Measurements from ENCODE around the gene MLLT3.

MLLT3 gene

DNA sequence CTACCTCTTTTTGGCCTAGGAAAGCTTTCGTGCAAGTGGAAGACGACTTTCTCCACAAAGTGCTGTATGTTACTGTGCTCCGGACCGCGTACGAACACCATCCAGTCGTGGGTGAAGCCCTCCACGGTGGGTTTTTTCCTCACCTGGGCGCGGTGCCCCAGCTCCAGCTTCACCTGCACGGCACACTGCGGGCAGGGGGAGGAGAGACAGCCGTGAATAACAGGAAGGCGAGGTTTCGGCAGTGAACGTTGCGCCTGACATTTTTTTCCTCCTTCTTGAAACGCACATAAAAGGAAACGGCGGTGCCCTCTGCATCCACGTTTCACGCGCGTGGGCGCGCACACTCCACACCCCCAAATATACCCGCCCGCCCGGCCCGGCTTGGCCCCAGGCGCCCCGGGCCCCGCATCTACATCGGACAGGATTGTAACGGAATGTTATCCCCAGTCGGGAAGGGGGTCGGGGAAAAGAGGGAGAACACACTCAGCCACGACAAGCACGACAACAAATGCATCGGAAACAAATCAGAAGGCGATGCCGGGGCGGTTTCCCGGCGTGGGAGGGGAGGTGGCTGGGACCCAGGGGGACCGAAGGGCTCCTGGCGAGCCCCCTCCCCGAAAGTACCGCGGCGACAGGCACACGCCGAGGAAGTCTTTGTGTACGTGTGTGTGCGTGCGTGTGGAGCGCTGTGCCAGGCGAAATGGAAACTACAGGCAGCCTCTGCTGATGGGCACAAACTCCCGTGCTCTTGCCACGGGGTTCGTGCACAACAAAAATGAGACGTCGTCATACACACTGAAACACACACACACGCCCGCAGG is 1.4 kb downstream of the MLLT3 start:
- no peaks in the 10 kb centered on the region for H3K9me3 ChIP-seq (ENCODE audit: insufficient read depth, low read length, severe bottlenecking)
- H3K4me1 ChIP-seq (ENCODE audit: insufficient read depth, low read length): peaks cover 61% of the 10 kb centered on the region
- DNase-seq (peak; percentile 57), ATAC-seq (ENCODE audit: insufficient read depth, low read depth) (no peak)
- peak overlapping the region; percentile 79 for H2AFZ ChIP-seq (ENCODE audit: low read depth, low read length)
- peaks cover 7% of the 10 kb centered on the region; the same call in 1 of the 2 replicates for H3K36me3 ChIP-seq (ENCODE audit: insufficient read depth, low read length)
- peak overlapping the region; percentile 84 for H3K9ac ChIP-seq (ENCODE audit: low read depth, low read length)
- H3K79me2 ChIP-seq (ENCODE audit: insufficient read depth, low read length): peaks cover 58% of the 10 kb centered on the region
- H3K27ac ChIP-seq (ENCODE audit: low read length): peak overlapping the region; percentile 81
- peaks cover 7% of the 10 kb centered on the region for H3K27me3 ChIP-seq (ENCODE audit: insufficient read depth, low read length, poor library complexity)
- TF ChIP-seq EZH2 (IDR thresholded peaks at IDR 0.05; ENCODE audit: borderline replicate concordance, low read depth, low read length, severe bottlenecking): no peak
- TF ChIP-seq, protein P1, sequence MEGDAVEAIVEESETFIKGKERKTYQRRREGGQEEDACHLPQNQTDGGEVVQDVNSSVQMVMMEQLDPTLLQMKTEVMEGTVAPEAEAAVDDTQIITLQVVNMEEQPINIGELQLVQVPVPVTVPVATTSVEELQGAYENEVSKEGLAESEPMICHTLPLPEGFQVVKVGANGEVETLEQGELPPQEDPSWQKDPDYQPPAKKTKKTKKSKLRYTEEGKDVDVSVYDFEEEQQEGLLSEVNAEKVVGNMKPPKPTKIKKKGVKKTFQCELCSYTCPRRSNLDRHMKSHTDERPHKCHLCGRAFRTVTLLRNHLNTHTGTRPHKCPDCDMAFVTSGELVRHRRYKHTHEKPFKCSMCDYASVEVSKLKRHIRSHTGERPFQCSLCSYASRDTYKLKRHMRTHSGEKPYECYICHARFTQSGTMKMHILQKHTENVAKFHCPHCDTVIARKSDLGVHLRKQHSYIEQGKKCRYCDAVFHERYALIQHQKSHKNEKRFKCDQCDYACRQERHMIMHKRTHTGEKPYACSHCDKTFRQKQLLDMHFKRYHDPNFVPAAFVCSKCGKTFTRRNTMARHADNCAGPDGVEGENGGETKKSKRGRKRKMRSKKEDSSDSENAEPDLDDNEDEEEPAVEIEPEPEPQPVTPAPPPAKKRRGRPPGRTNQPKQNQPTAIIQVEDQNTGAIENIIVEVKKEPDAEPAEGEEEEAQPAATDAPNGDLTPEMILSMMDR (IDR thresholded peaks at IDR 0.05; ENCODE audit: borderline replicate concordance, extremely low read depth, low read length, poor library complexity, severe bottlenecking): no peak
- peak overlapping the region; percentile 96 for H3K4me2 ChIP-seq (ENCODE audit: insufficient read depth, low read length)
- H4K20me1 ChIP-seq (ENCODE audit: insufficient read depth, low read length): peaks cover 15% of the 10 kb centered on the region
- peak overlapping the region; percentile 78 to 89 for H3K4me3 ChIP-seq (ENCODE audit: low read depth in 1 of 2, low read length in 2 of 2)

GRCh38 chr9:20619487-20620200 is 2.7 kb downstream of the MLLT3 start:
- Histone ChIP-seq H3K27ac (ENCODE audit: low read length) (peak overlapping the region; percentile 24; the same call in 1 of the 2 replicates), H2AFZ (ENCODE audit: low read depth, low read length) (no peak overlapping the region), H3K36me3 (ENCODE audit: insufficient read depth, low read length) (peaks cover 11% of the 10 kb centered on the region), H3K9me3 (ENCODE audit: insufficient read depth, low read length, severe bottlenecking) (no peaks in the 10 kb centered on the region), H3K4me2 (ENCODE audit: insufficient read depth, low read length) (peak overlapping the region; percentile 96), H3K79me2 (ENCODE audit: insufficient read depth, low read length) (peaks cover 69% of the 10 kb centered on the region), H4K20me1 (ENCODE audit: insufficient read depth, low read length) (peaks cover 20% of the 10 kb centered on the region), H3K27me3 (ENCODE audit: insufficient read depth, low read length, poor library complexity) (peaks cover 7% of the 10 kb centered on the region), H3K4me1 (ENCODE audit: insufficient read depth, low read length) (peaks cover 57% of the 10 kb centered on the region), H3K9ac (ENCODE audit: low read depth, low read length) (peak overlapping the region; percentile 84; the same call in 1 of the 2 replicates), H3K4me3 (ENCODE audit: low read depth in 1 of 2, low read length in 2 of 2) (peak overlapping the region in 1 of 2 experiments; percentile 89; a peak in 2 of 4 replicates)
- TF ChIP-seq, protein P1 (IDR thresholded peaks at IDR 0.05; ENCODE audit: borderline replicate concordance, extremely low read depth, low read length, poor library complexity, severe bottlenecking): no peak
- no peak for TF ChIP-seq EZH2 (IDR thresholded peaks at IDR 0.05; ENCODE audit: borderline replicate concordance, low read depth, low read length, severe bottlenecking)
- peak; percentile 74 for DNase-seq
- ATAC-seq (ENCODE audit: insufficient read depth, low read depth): peak; percentile 13

GRCh38 chr9:20618361-20618802 is 3.9 kb downstream of the MLLT3 start:
- peaks cover 80% of the 10 kb centered on the region for H3K79me2 ChIP-seq (ENCODE audit: insufficient read depth, low read length)
- no peak overlapping the region for H3K4me3 ChIP-seq (ENCODE audit: low read depth in 1 of 2, low read length in 2 of 2)
- peaks cover 45% of the 10 kb centered on the region for H3K4me1 ChIP-seq (ENCODE audit: insufficient read depth, low read length)
- no peak overlapping the region for H3K27ac ChIP-seq (ENCODE audit: low read length)
- H3K27me3 ChIP-seq (ENCODE audit: insufficient read depth, low read length, poor library complexity): no peaks in the 10 kb centered on the region
- H4K20me1 ChIP-seq (ENCODE audit: insufficient read depth, low read length): peaks cover 20% of the 10 kb centered on the region
- DNase-seq: no peak
- H3K9me3 ChIP-seq (ENCODE audit: insufficient read depth, low read length, severe bottlenecking): no peaks in the 10 kb centered on the region
- H3K36me3 ChIP-seq (ENCODE audit: insufficient read depth, low read length): peaks cover 11% of the 10 kb centered on the region
- peak overlapping the region; percentile 96 for H3K4me2 ChIP-seq (ENCODE audit: insufficient read depth, low read length)
- no peak for TF ChIP-seq EZH2 (IDR thresholded peaks at IDR 0.05; ENCODE audit: borderline replicate concordance, low read depth, low read length, severe bottlenecking)
- TF ChIP-seq, protein P1 (IDR thresholded peaks at IDR 0.05; ENCODE audit: borderline replicate concordance, extremely low read depth, low read length, poor library complexity, severe bottlenecking): no peak
- H2AFZ ChIP-seq (ENCODE audit: low read depth, low read length): no peak overlapping the region
- no peak overlapping the region for H3K9ac ChIP-seq (ENCODE audit: low read depth, low read length)
- no peak for ATAC-seq (ENCODE audit: insufficient read depth, low read depth)

All from DND-41 (cell line).